ENCODE results near the gene USP48.

- TF ChIP-seq EP300 (IDR thresholded peaks at IDR 0.05) = no peak
- no peak for TF ChIP-seq CTCF (IDR thresholded peaks at IDR 0.05)
- TF ChIP-seq POLR2A (IDR thresholded peaks at IDR 0.05) = no peak
These were observed 41.2 kb upstream of the USP48 start for GRCh38 chr1:21823980-21824702.
